ENCODE results near the gene INSL4. TPM values are rescaled to one million over a fixed set of nuclear protein-coding genes. Genes with fewer than 3 reads are reported as not detected.
A peak's percentile ranks its signal among the peaks of the same experiment; 100 is the strongest.

Gene INSL4
- total RNA-seq: not detected
- not detected for total RNA-seq (2013)
- 0 to 0.20 (median 0) reads per million in 29 experiments for total RNA-seq

GRCh38 chr9:5231212-5231611 is at the start of gene INSL4:
INSL4 (plus strand) TSS chr9:5231419; CDS start chr9:5231524, 105 bp downstream.
- H3K27ac Mint-ChIP-seq: no peak within 1 kb of the TSS
- no peaks in the 10 kb centered on the region for H3K4me1 Mint-ChIP-seq
- DNase-seq: no peak
- Histone ChIP-seq H3K27ac (ENCODE audit: low read length) (no peak within 1 kb of the TSS), H3K36me3 (ENCODE audit: control insufficient read depth in 2 of 2, extremely low read depth in 1 of 2, insufficient read depth in 1 of 2, low read length in 1 of 2) (no peaks in the 10 kb centered on the region), H3K9me3 (no peaks in the 10 kb centered on the region), H3K4me1 (ENCODE audit: control insufficient read depth in 1 of 2, extremely low read depth in 1 of 2, insufficient read depth in 2 of 2, low read length in 2 of 2) (no peaks in the 10 kb centered on the region), H3K27me3 (replicated peaks in 1 of 2; ENCODE audit: control insufficient read depth in 2 of 2, extremely low read depth in 1 of 2, insufficient read depth in 2 of 2, low read length in 1 of 2) (peaks cover 0 to 3% of the 10 kb centered on the region in 2 experiments), H3K4me3 (ENCODE audit: control insufficient read depth in 1 of 2, extremely low read depth in 1 of 2, low read length in 1 of 2) (no peak within 1 kb of the TSS)
- no peak for ATAC-seq (replicated peaks in 1 of 4)
- no peak within 1 kb of the TSS for H3K4me3 Mint-ChIP-seq
- H3K9me3 Mint-ChIP-seq: no peaks in the 10 kb centered on the region
- POLR2A ChIA-PET: no interaction called here
- CTCF ChIA-PET: interaction anchor here in 1 of 2 donors (0.9 kb wide), 1 partner anchor 17 kb away, joined by 4 read pairs; no protein-coding TSS in a partner anchor
- no peaks in the 10 kb centered on the region for H3K36me3 Mint-ChIP-seq
- WGBS (ENCODE audit: insufficient coverage): 100% methylated on average over 2 of the region's 2 CpGs
- H3K27me3 Mint-ChIP-seq: peaks cover 7 to 10% of the 10 kb centered on the region in 2 donors

- POLR2A ChIA-PET: no interaction called here
- H3K36me3 Mint-ChIP-seq: no peaks in the 10 kb centered on the region
Observed at GRCh38 chr9:5184776-5185175, 46.4 kb upstream of the INSL4 start.

DNA sequence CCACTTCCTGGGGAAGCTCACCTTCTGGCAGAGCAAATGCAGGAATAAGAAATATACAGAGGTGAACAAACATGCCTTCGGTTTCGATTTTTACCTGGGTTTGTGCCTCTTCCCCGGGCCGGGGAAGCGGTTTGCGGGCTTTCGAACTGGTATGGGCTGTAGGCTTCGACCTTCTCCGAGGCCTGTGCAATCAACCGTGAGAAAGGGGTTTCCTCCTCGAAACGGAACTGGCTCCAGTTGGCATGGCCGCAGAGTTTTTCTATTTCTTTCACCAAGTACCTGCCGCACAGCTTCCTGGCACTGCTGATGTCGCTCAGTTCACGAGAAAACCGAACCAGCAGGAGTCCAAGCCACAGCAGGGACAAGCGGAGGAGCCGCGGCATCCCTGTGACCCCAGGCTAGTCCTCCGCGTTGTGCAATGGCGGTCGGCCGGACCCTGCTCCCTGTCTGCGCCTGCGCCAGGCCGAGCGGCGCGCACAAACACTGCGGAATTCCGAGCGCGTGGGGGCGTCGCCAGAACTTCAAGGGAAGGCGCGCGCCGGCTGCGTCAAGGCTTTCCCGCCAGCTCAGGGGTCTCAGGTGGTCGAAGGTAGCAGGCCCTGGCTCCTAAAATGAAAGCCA is 45.9 kb upstream of the INSL4 start, which contains the start of gene INSL6:
Gene INSL6, minus strand, starts transcription at position 420 of the 621 bp plus-strand sequence. Its CDS starts 37 bp downstream, at position 383.
- Mint-ChIP-seq H3K27ac (no peak within 1 kb of the TSS), H3K9me3 (peaks cover 0 to 3% (median 0%) of the 10 kb centered on the region in 3 donors), H3K27me3 (no peaks in the 10 kb centered on the region), H3K4me3 (no peak within 1 kb of the TSS), H3K36me3 (no peaks in the 10 kb centered on the region), H3K4me1 (peaks cover 6 to 14% (median 10%) of the 10 kb centered on the region in 3 donors)
- Histone ChIP-seq H3K27ac (ENCODE audit: low read length) (no peak within 1 kb of the TSS), H3K27me3 (replicated peaks in 1 of 2; ENCODE audit: control insufficient read depth in 2 of 2, extremely low read depth in 1 of 2, insufficient read depth in 2 of 2, low read length in 1 of 2) (no peaks in the 10 kb centered on the region), H3K9me3 (no peaks in the 10 kb centered on the region), H3K36me3 (ENCODE audit: control insufficient read depth in 2 of 2, extremely low read depth in 1 of 2, insufficient read depth in 1 of 2, low read length in 1 of 2) (no peaks in the 10 kb centered on the region), H3K4me3 (ENCODE audit: control insufficient read depth in 1 of 2, extremely low read depth in 1 of 2, low read length in 1 of 2) (no peak within 1 kb of the TSS), H3K4me1 (ENCODE audit: control insufficient read depth in 1 of 2, extremely low read depth in 1 of 2, insufficient read depth in 2 of 2, low read length in 2 of 2) (no peaks in the 10 kb centered on the region)
- WGBS (ENCODE audit: insufficient coverage): 94% methylated on average over 44 of the region's 44 CpGs
- POLR2A ChIA-PET: no interaction called here
- no peak for ATAC-seq (replicated peaks in 1 of 4)
- DNase-seq: no peak
- CTCF ChIA-PET: interaction anchor here (0.6 to 3.2 kb wide), 15 partner anchors 9 to 419 kb away, joined by 3 to 47 read pairs (median 6); partner anchors contain the start of genes CD274 (in 1 of the 2) and PLGRKT (in 1 of the 2)

More at GRCh38 chr9:5184776-5185175, 46.4 kb upstream of the INSL4 start:
- Mint-ChIP-seq H3K9me3 (peaks cover 0 to 3% (median 0%) of the 10 kb centered on the region in 3 donors), H3K27me3 (no peaks in the 10 kb centered on the region), H3K4me1 (peaks cover 6 to 14% (median 10%) of the 10 kb centered on the region in 3 donors), H3K4me3 (no peak overlapping the region), H3K27ac (no peak overlapping the region)
- H3K4me3 ChIP-seq (ENCODE audit: control insufficient read depth in 1 of 2, extremely low read depth in 1 of 2, low read length in 1 of 2): no peak overlapping the region
- no CpG with 5 or more reads among the region's 2 CpGs for WGBS (ENCODE audit: insufficient coverage)
- no peaks in the 10 kb centered on the region for H3K4me1 ChIP-seq (ENCODE audit: control insufficient read depth in 1 of 2, extremely low read depth in 1 of 2, insufficient read depth in 2 of 2, low read length in 2 of 2)
- no peak overlapping the region for H3K27ac ChIP-seq (ENCODE audit: low read length)
- H3K36me3 ChIP-seq (ENCODE audit: control insufficient read depth in 2 of 2, extremely low read depth in 1 of 2, insufficient read depth in 1 of 2, low read length in 1 of 2): no peaks in the 10 kb centered on the region
- H3K27me3 ChIP-seq (replicated peaks in 1 of 2; ENCODE audit: control insufficient read depth in 2 of 2, extremely low read depth in 1 of 2, insufficient read depth in 2 of 2, low read length in 1 of 2): no peaks in the 10 kb centered on the region
- ATAC-seq (replicated peaks in 1 of 4) (no peak), DNase-seq (no peak)
- CTCF ChIA-PET: interaction anchor here in 1 of 2 donors (0.6 to 2.4 kb wide), 3 partner anchors 15 to 244 kb away, joined by 3 to 46 read pairs (median 8); no protein-coding TSS in a partner anchor
- no peaks in the 10 kb centered on the region for H3K9me3 ChIP-seq

DNA sequence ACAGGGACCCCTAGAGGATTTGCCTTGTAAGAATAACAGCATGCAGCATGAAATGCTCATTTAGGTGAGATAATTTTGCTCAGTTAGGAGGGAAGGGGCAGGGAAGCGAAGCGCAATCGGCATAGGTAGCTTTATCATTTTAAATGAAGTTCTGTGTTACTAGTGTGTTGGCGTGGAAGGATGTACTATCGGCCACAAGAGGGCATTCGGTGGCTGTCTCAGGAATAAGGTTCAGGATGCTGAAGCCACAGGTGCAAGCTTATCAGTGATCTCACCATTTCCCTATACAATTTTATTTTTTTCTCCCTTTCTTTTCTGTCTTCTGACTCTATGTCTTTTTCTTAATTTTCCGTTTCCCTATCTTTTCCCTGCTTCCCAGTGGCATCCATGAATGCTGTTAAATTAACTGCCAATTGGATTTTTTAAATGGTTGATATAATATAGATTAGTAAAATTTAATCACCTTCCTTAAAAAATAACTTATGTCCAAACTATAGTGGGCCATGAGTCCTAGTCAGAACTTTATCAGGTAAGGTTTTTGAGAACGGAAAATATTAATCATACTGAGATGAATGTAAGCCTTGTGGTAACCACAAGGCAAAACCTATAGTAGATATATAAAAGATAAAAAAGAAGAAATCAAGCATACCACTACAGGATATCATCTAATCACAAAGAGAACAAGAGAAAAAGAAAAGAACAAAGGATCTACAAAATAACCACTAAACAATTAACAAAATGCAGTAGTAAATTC is 44.6 kb upstream of the INSL4 start:
- Mint-ChIP-seq H3K36me3 (no peaks in the 10 kb centered on the region), H3K4me1 (peaks cover 6 to 14% (median 10%) of the 10 kb centered on the region in 3 donors), H3K4me3 (no peak overlapping the region), H3K27ac (no peak overlapping the region), H3K9me3 (no peaks in the 10 kb centered on the region), H3K27me3 (peaks cover 0 to 3% of the 10 kb centered on the region in 2 donors)
- no peaks in the 10 kb centered on the region for H3K9me3 ChIP-seq
- H3K4me3 ChIP-seq (ENCODE audit: control insufficient read depth in 1 of 2, extremely low read depth in 1 of 2, low read length in 1 of 2): no peak overlapping the region
- ATAC-seq (replicated peaks in 1 of 4): peak; percentile 84 to 95 (median 88)
- no CpG with 5 or more reads among the region's 8 CpGs for WGBS (ENCODE audit: insufficient coverage)
- H3K36me3 ChIP-seq (ENCODE audit: control insufficient read depth in 2 of 2, extremely low read depth in 1 of 2, insufficient read depth in 1 of 2, low read length in 1 of 2): no peaks in the 10 kb centered on the region
- no peaks in the 10 kb centered on the region for H3K27me3 ChIP-seq (replicated peaks in 1 of 2; ENCODE audit: control insufficient read depth in 2 of 2, extremely low read depth in 1 of 2, insufficient read depth in 2 of 2, low read length in 1 of 2)
- peak; percentile 10 to 83 (median 53) for DNase-seq
- ChIA-PET CTCF (interaction anchor here (0.5 to 3.2 kb wide), 37 partner anchors 8 to 506 kb away, joined by 3 to 47 read pairs (median 4); partner anchors contain the start of genes CD274 (in 1 of the 2), PLGRKT (in 1 of the 2) and RIC1 (in 1 of the 2)), POLR2A (interaction anchor here in 1 of 2 donors (1.0 kb wide), 1 partner anchor 140 kb away, joined by 3 read pairs; no protein-coding TSS in a partner anchor)
- H3K4me1 ChIP-seq (ENCODE audit: control insufficient read depth in 1 of 2, extremely low read depth in 1 of 2, insufficient read depth in 2 of 2, low read length in 2 of 2): no peaks in the 10 kb centered on the region
- H3K27ac ChIP-seq (ENCODE audit: low read length): no peak overlapping the region

DNA sequence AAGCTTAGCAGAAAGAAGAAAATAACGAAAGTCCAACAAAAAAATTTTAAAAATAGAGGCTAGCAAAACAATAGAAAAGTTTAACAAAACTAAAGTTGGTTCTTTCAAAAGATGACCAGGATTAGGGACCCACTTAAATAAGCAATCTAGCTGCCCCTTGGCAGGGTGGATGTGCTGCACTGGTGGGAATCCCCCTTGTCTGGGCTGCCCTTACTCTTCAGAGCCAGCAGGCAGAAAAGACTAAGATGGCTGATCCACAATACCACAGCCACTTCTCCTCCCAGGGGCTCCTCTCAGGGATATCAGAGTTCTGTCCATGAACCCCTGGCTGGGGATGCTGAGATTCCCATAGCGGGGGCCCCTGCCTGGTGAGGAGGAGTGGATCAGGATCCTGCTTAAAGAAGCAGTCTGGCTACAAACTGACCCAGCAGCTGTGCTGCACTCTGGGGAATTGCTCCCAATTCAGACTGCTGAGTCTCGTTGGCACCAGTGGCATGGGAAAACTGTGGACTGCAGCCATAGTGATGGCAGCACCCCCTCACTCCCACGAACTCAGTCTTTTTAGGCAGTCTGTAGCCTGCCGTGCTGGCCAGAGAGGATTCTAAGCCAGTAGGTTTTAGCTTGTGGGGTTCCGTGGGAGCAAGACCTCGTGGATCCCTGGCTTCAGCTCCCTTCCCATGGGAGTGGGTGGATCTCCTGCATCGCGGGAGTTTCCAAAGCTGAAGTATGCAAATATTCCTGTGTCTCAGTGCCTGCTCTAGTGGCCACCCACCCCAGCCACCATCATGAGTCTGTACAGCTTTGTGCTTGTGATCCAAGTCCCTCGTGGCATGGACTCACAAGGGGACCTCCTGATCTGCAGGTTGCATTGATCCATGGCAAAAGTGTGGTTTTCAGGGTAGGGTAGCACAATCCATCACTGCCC is 42.9 kb upstream of the INSL4 start:
- peaks cover 0 to 6% of the 10 kb centered on the region in 2 donors for H3K27me3 Mint-ChIP-seq
- H3K27ac Mint-ChIP-seq: no peak overlapping the region
- H3K36me3 Mint-ChIP-seq: no peaks in the 10 kb centered on the region
- H3K4me1 ChIP-seq (ENCODE audit: control insufficient read depth in 1 of 2, extremely low read depth in 1 of 2, insufficient read depth in 2 of 2, low read length in 2 of 2): no peaks in the 10 kb centered on the region
- H3K4me3 ChIP-seq (ENCODE audit: control insufficient read depth in 1 of 2, extremely low read depth in 1 of 2, low read length in 1 of 2): no peak overlapping the region
- DNase-seq (peak in 1 of 35 experiments; percentile 6), ATAC-seq (replicated peaks in 1 of 4) (no peak)
- no peaks in the 10 kb centered on the region for H3K27me3 ChIP-seq (replicated peaks in 1 of 2; ENCODE audit: control insufficient read depth in 2 of 2, extremely low read depth in 1 of 2, insufficient read depth in 2 of 2, low read length in 1 of 2)
- no peaks in the 10 kb centered on the region for H3K9me3 Mint-ChIP-seq
- peaks cover 6 to 14% (median 10%) of the 10 kb centered on the region in 3 donors for H3K4me1 Mint-ChIP-seq
- POLR2A ChIA-PET: interaction anchor here (0.6 kb wide), 2 partner anchors 260 to 1303 kb away, joined by 5 read pairs; no protein-coding TSS in a partner anchor
- H3K27ac ChIP-seq (ENCODE audit: low read length): no peak overlapping the region
- 88% methylated on average over 8 of the region's 10 CpGs for WGBS (ENCODE audit: insufficient coverage)
- CTCF ChIA-PET: interaction anchor here in 1 of 2 donors (1.0 to 3.2 kb wide), 6 partner anchors 229 to 412 kb away, joined by 3 to 13 read pairs (median 4); no protein-coding TSS in a partner anchor
- H3K36me3 ChIP-seq (ENCODE audit: control insufficient read depth in 2 of 2, extremely low read depth in 1 of 2, insufficient read depth in 1 of 2, low read length in 1 of 2): no peaks in the 10 kb centered on the region
- no peak overlapping the region for H3K4me3 Mint-ChIP-seq
- H3K9me3 ChIP-seq: no peaks in the 10 kb centered on the region

All from T-cell (primary cell).